GM12878 (cell line): ENCODE data around the gene OR4Q2. TPM values are rescaled to one million over a fixed set of nuclear protein-coding genes. Genes with fewer than 3 reads are reported as not detected.

Source experiments
- CHD1 ChIP-seq: IDR thresholded peaks from 2 replicates; pipeline ENCODE4 v1.6.1; 2012; ENCODE audit warnings: low read depth, low read length, improper control_type of control experiment
- EGR1 ChIP-seq, 2 experiments: IDR thresholded peaks; 1 replicate in 1 of 2; 2 replicates in 1 of 2; pipeline ENCODE4 v1.6.1; 2011 to 2012; ENCODE audit warnings: low read depth in 2 of 2, low read length in 2 of 2, borderline replicate concordance in 1 of 2, mild to moderate bottlenecking in 1 of 2, moderate library complexity in 1 of 2
- ETV6 ChIP-seq, 2 experiments: fragments of 450-650 bp in 1 of 2; IDR thresholded peaks in 1 of 2; conservative IDR thresholded peaks in 1 of 2; 2 replicates each; pipeline ENCODE4 v1.6.1; 2014; ENCODE audit warnings: antibody characterized with exemption in 1 of 2, borderline replicate concordance in 1 of 2, low read depth in 1 of 2, mild to moderate bottlenecking in 1 of 2, moderate library complexity in 1 of 2
- IRF5 ChIP-seq: fragments of 450-650 bp; IDR thresholded peaks from 2 replicates; pipeline ENCODE4 v1.6.1; 2017; ENCODE audit warnings: borderline replicate concordance
- MYC ChIP-seq: IDR thresholded peaks from 2 replicates; pipeline ENCODE4 v1.6.1; 2011; ENCODE audit warnings: mild to moderate bottlenecking, low read length, moderate library complexity, inconsistent platforms; ENCODE audit not compliant: insufficient read depth, insufficient replicate concordance, insufficient read length, severe bottlenecking
- SIX5 ChIP-seq: IDR thresholded peaks from 2 replicates; pipeline ENCODE4 v1.6.1; 2011; ENCODE audit warnings: mild to moderate bottlenecking, low read depth, low read length, moderate library complexity; ENCODE audit not compliant: severe bottlenecking
- polyA plus RNA-seq, 11 experiments: library from polyadenylated mRNA; depleted of rRNA in 4 of 11; unstranded in 6 of 11; stranded (reverse) in 5 of 11; fragments of >200 nt; fragmentation: Nextera tagmentation in 4 of 11; fragmentation: Illumina TruSeq in 1 of 11; extraction: Ambion mirVana in 4 of 11; extraction: Trizol in 1 of 11; gene quantifications; 1 replicate in 1 of 11; 2 replicates in 10 of 11; pipeline versions ENCODE4 v1.2.1 to v1.2.3, GENCODE V29; 2011 to 2016; ENCODE audit warnings: inconsistent platforms in 2 of 11, missing spikeins in 2 of 11, low read depth in 1 of 11
- total RNA-seq, 4 experiments: library from RNA; depleted of rRNA in 3 of 4; stranded (reverse); fragments of >200 nt in 3 of 4; fragmentation: Illumina TruSeq in 1 of 4; extraction: Trizol in 1 of 4; gene quantifications; 2 replicates each; pipeline versions ENCODE4 v1.2.1 to v1.2.3, GENCODE V29; 2013 to 2021

The OR4Q2 gene
- total and polyA plus RNA-seq, 10 of the 15 experiments (the other 5 are each of a cell fraction or from before 2014, with no cell fraction given), result not detected

DNA sequence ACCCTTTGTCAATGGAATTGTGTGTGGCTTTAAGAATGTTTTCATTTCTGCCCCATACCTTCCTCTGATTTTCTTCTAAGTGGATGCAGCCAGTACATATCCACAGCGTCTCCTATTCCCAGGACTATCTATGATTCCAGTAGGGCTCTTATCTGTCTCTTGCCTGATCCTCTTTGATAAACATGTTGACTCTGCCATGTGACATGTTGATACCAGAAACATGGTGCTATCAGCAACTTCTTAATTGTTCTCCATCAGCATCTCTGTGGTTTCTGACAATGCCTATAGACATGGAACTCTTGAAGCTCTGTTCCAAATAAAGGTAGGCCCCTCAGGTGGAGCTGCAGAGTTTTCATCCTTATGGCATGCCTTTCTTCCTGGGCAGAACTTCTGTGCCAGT, 46.2 kb downstream of the OR4Q2 start (continued):
- no peak for TF ChIP-seq IRF5
- no peak for TF ChIP-seq CHD1
- TF ChIP-seq ETV6 (conservative IDR thresholded peaks at IDR 0.05 in 1 of 2, IDR thresholded peaks at IDR 0.05 in 1 of 2; ENCODE audit: borderline replicate concordance in 1 of 2, low read depth in 1 of 2), result no peak
- no peak for TF ChIP-seq SIX5
- no peak for TF ChIP-seq MYC
- TF ChIP-seq EGR1 (IDR thresholded peaks at IDR 0.05; ENCODE audit: borderline replicate concordance in 1 of 2, low read depth in 2 of 2, low read length in 2 of 2), result no peak

Other genes with a start within 250 kb of the OR4Q2 start
Only the 7 nearest of the 15 such genes appear.
- gene OR4K5, start 81.6 kb upstream of the OR4Q2 start, total RNA-seq (2014; rRNA removed), result not detected in 2 replicates
- not detected in 2 replicates for gene OR4K5, start 81.6 kb upstream of the OR4Q2 start, total RNA-seq (2014; rRNA removed; fragmentation: Illumina TruSeq; extraction: Trizol)
- not detected in 2 replicates for gene OR4K5, start 81.6 kb upstream of the OR4Q2 start, total RNA-seq (2021)
- gene OR4K5, start 81.6 kb upstream of the OR4Q2 start, polyA plus RNA-seq (2011; rRNA removed), result not detected in 2 replicates
- gene OR4K5, start 81.6 kb upstream of the OR4Q2 start, polyA plus RNA-seq (2014; fragmentation: Illumina TruSeq; extraction: Trizol), result not detected in 2 replicates
- not detected for gene OR4K5, start 81.6 kb upstream of the OR4Q2 start, polyA plus RNA-seq (2014; fragmentation: Nextera tagmentation; extraction: Ambion mirVana)
- gene OR4K5, start 81.6 kb upstream of the OR4Q2 start, polyA plus RNA-seq (2014; rRNA removed), result not detected in 2 replicates
- not detected for gene OR4K5, start 81.6 kb upstream of the OR4Q2 start, polyA plus RNA-seq (2016; fragmentation: Nextera tagmentation; extraction: Ambion mirVana)
- gene OR4K1, start 71.2 kb upstream of the OR4Q2 start, total RNA-seq (2014; rRNA removed), result not detected in 2 replicates
- not detected in 2 replicates for gene OR4K1, start 71.2 kb upstream of the OR4Q2 start, total RNA-seq (2014; rRNA removed; fragmentation: Illumina TruSeq; extraction: Trizol)
- not detected in 2 replicates for gene OR4K1, start 71.2 kb upstream of the OR4Q2 start, total RNA-seq (2021)
- not detected in 2 replicates for gene OR4K1, start 71.2 kb upstream of the OR4Q2 start, polyA plus RNA-seq (2011; rRNA removed)
- not detected in 2 replicates for gene OR4K1, start 71.2 kb upstream of the OR4Q2 start, polyA plus RNA-seq (2014; fragmentation: Illumina TruSeq; extraction: Trizol)
- not detected for gene OR4K1, start 71.2 kb upstream of the OR4Q2 start, polyA plus RNA-seq (2014; fragmentation: Nextera tagmentation; extraction: Ambion mirVana)
- gene OR4K1, start 71.2 kb upstream of the OR4Q2 start, polyA plus RNA-seq (2014; rRNA removed), result not detected in 2 replicates
- not detected for gene OR4K1, start 71.2 kb upstream of the OR4Q2 start, polyA plus RNA-seq (2016; fragmentation: Nextera tagmentation; extraction: Ambion mirVana)
- not detected in 2 replicates for gene OR4K15, start 26.6 kb upstream of the OR4Q2 start, total RNA-seq (2014; rRNA removed)
- not detected in 2 replicates for gene OR4K15, start 26.6 kb upstream of the OR4Q2 start, total RNA-seq (2014; rRNA removed; fragmentation: Illumina TruSeq; extraction: Trizol)
- gene OR4K15, start 26.6 kb upstream of the OR4Q2 start, total RNA-seq (2021), result not detected in 2 replicates
- gene OR4K15, start 26.6 kb upstream of the OR4Q2 start, polyA plus RNA-seq (2011; rRNA removed), result not detected in 2 replicates
- gene OR4K15, start 26.6 kb upstream of the OR4Q2 start, polyA plus RNA-seq (2014; fragmentation: Illumina TruSeq; extraction: Trizol), result not detected in 2 replicates
- gene OR4K15, start 26.6 kb upstream of the OR4Q2 start, polyA plus RNA-seq (2014; fragmentation: Nextera tagmentation; extraction: Ambion mirVana), result not detected
- not detected in 2 replicates for gene OR4K15, start 26.6 kb upstream of the OR4Q2 start, polyA plus RNA-seq (2014; rRNA removed)
- gene OR4K15, start 26.6 kb upstream of the OR4Q2 start, polyA plus RNA-seq (2016; fragmentation: Nextera tagmentation; extraction: Ambion mirVana), result not detected
- not detected in 2 replicates for gene OR4K14, start 17.1 kb downstream of the OR4Q2 start, total RNA-seq (2014; rRNA removed)
- gene OR4K14, start 17.1 kb downstream of the OR4Q2 start, total RNA-seq (2014; rRNA removed; fragmentation: Illumina TruSeq; extraction: Trizol), result not detected in 2 replicates
- gene OR4K14, start 17.1 kb downstream of the OR4Q2 start, total RNA-seq (2021), result not detected in 2 replicates
- gene OR4K14, start 17.1 kb downstream of the OR4Q2 start, polyA plus RNA-seq (2011; rRNA removed), result not detected in 2 replicates
- not detected in 2 replicates for gene OR4K14, start 17.1 kb downstream of the OR4Q2 start, polyA plus RNA-seq (2014; fragmentation: Illumina TruSeq; extraction: Trizol)
- gene OR4K14, start 17.1 kb downstream of the OR4Q2 start, polyA plus RNA-seq (2014; fragmentation: Nextera tagmentation; extraction: Ambion mirVana), result not detected
- not detected in 2 replicates for gene OR4K14, start 17.1 kb downstream of the OR4Q2 start, polyA plus RNA-seq (2014; rRNA removed)
- not detected for gene OR4K14, start 17.1 kb downstream of the OR4Q2 start, polyA plus RNA-seq (2016; fragmentation: Nextera tagmentation; extraction: Ambion mirVana)
- gene OR4K13, start 33.9 kb downstream of the OR4Q2 start, total RNA-seq (2014; rRNA removed), result not detected in 2 replicates
- gene OR4K13, start 33.9 kb downstream of the OR4Q2 start, total RNA-seq (2014; rRNA removed; fragmentation: Illumina TruSeq; extraction: Trizol), result not detected in 2 replicates
- gene OR4K13, start 33.9 kb downstream of the OR4Q2 start, total RNA-seq (2021), result not detected in 2 replicates
- not detected in 2 replicates for gene OR4K13, start 33.9 kb downstream of the OR4Q2 start, polyA plus RNA-seq (2011; rRNA removed)
- not detected in 2 replicates for gene OR4K13, start 33.9 kb downstream of the OR4Q2 start, polyA plus RNA-seq (2014; fragmentation: Illumina TruSeq; extraction: Trizol)
- not detected for gene OR4K13, start 33.9 kb downstream of the OR4Q2 start, polyA plus RNA-seq (2014; fragmentation: Nextera tagmentation; extraction: Ambion mirVana)
- not detected in 2 replicates for gene OR4K13, start 33.9 kb downstream of the OR4Q2 start, polyA plus RNA-seq (2014; rRNA removed)
- gene OR4K13, start 33.9 kb downstream of the OR4Q2 start, polyA plus RNA-seq (2016; fragmentation: Nextera tagmentation; extraction: Ambion mirVana), result not detected
- gene OR4L1, start 57.9 kb downstream of the OR4Q2 start, total RNA-seq (2014; rRNA removed), result not detected in 2 replicates
- gene OR4L1, start 57.9 kb downstream of the OR4Q2 start, total RNA-seq (2014; rRNA removed; fragmentation: Illumina TruSeq; extraction: Trizol), result not detected in 2 replicates
- not detected in 2 replicates for gene OR4L1, start 57.9 kb downstream of the OR4Q2 start, total RNA-seq (2021)
- gene OR4L1, start 57.9 kb downstream of the OR4Q2 start, polyA plus RNA-seq (2011; rRNA removed), result not detected in 2 replicates
- gene OR4L1, start 57.9 kb downstream of the OR4Q2 start, polyA plus RNA-seq (2014; fragmentation: Illumina TruSeq; extraction: Trizol), result not detected in 2 replicates
- not detected for gene OR4L1, start 57.9 kb downstream of the OR4Q2 start, polyA plus RNA-seq (2014; fragmentation: Nextera tagmentation; extraction: Ambion mirVana)
- not detected in 2 replicates for gene OR4L1, start 57.9 kb downstream of the OR4Q2 start, polyA plus RNA-seq (2014; rRNA removed)
- not detected for gene OR4L1, start 57.9 kb downstream of the OR4Q2 start, polyA plus RNA-seq (2016; fragmentation: Nextera tagmentation; extraction: Ambion mirVana)
- gene OR4K17, start 108.6 kb downstream of the OR4Q2 start, total RNA-seq (2014; rRNA removed), result not detected in 2 replicates
- not detected in 2 replicates for gene OR4K17, start 108.6 kb downstream of the OR4Q2 start, total RNA-seq (2014; rRNA removed; fragmentation: Illumina TruSeq; extraction: Trizol)
- not detected in 2 replicates for gene OR4K17, start 108.6 kb downstream of the OR4Q2 start, total RNA-seq (2021)
- gene OR4K17, start 108.6 kb downstream of the OR4Q2 start, polyA plus RNA-seq (2011; rRNA removed), result not detected in 2 replicates
- gene OR4K17, start 108.6 kb downstream of the OR4Q2 start, polyA plus RNA-seq (2014; fragmentation: Illumina TruSeq; extraction: Trizol), result not detected in 2 replicates
- not detected for gene OR4K17, start 108.6 kb downstream of the OR4Q2 start, polyA plus RNA-seq (2014; fragmentation: Nextera tagmentation; extraction: Ambion mirVana)
- not detected in 2 replicates for gene OR4K17, start 108.6 kb downstream of the OR4Q2 start, polyA plus RNA-seq (2014; rRNA removed)
- gene OR4K17, start 108.6 kb downstream of the OR4Q2 start, polyA plus RNA-seq (2016; fragmentation: Nextera tagmentation; extraction: Ambion mirVana), result not detected